ENCODE results near the gene CHD5.

DNA sequence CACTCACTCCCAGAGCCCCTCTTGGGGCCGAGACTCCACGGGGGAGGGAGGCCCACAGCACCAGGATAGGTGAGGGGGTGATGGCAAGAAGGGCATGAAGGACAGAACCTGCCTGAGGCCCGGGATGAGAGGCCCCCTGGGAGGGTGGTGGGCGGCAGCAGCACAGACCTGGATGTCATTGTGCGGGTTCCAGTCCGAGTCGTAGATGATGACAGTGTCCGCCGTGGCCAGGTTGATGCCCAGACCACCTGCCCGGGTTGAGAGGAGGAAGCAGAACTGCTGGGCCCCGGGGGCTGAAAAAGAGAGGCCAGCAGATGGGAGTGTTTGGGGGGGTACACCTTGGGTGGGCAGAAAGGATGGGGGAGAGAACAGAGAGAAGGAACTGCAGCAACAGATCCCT is 50.1 kb downstream of the CHD5 start:
- TF ChIP-seq, protein P1, sequence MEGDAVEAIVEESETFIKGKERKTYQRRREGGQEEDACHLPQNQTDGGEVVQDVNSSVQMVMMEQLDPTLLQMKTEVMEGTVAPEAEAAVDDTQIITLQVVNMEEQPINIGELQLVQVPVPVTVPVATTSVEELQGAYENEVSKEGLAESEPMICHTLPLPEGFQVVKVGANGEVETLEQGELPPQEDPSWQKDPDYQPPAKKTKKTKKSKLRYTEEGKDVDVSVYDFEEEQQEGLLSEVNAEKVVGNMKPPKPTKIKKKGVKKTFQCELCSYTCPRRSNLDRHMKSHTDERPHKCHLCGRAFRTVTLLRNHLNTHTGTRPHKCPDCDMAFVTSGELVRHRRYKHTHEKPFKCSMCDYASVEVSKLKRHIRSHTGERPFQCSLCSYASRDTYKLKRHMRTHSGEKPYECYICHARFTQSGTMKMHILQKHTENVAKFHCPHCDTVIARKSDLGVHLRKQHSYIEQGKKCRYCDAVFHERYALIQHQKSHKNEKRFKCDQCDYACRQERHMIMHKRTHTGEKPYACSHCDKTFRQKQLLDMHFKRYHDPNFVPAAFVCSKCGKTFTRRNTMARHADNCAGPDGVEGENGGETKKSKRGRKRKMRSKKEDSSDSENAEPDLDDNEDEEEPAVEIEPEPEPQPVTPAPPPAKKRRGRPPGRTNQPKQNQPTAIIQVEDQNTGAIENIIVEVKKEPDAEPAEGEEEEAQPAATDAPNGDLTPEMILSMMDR (IDR thresholded peaks at IDR 0.05), result no peak
- TF ChIP-seq POLR2AphosphoS5 (IDR thresholded peaks at IDR 0.05), result no peak

Measured in esophagus muscularis mucosa (tissue), 3 donors.